ENCODE measurements around the gene CD300LG. TPM values are rescaled to one million over a fixed set of nuclear protein-coding genes. Genes with fewer than 3 reads are reported as not detected.
A peak's percentile ranks its signal among the peaks of the same experiment; 100 is the strongest.
"Not testable (repeated sequence)": the region's sequence is repeated elsewhere in the genome, so short reads cannot be mapped to it uniquely, and the experiment has no call there.

Gene CD300LG
- total and polyA plus RNA-seq, 7 donors: 5.4 to 21.7 (median 10.9) TPM

GRCh38 chr17:43860927-43861622 lies 14.1 kb downstream of the CD300LG start:
- intact Hi-C loops (cut with DNase I): no loop called here
- 18 to 35% (median 22%) methylated on average over 9 of the region's 9 CpGs for WGBS, 3 donors
- TF ChIP-seq CTCF (IDR thresholded peaks at IDR 0.05): no peak
- DNase-seq (peak in 1 of 2 donors; percentile 74), ATAC-seq (peak in 3 of 4 donors; percentile 54 to 82 (median 66))
- Histone ChIP-seq H3K36me3 (ENCODE audit: insufficient read depth in 1 of 2, low read depth in 1 of 2) (no peaks in the 10 kb centered on the region), H3K27ac (peak overlapping the region; percentile 53), H3K4me3 (no peak overlapping the region), H3K27me3 (ENCODE audit: insufficient read depth in 3 of 3, low read length in 2 of 3) (peaks cover 0 to 3% (median 0%) of the 10 kb centered on the region in 3 donors), H3K9me3 (no peaks in the 10 kb centered on the region), H3K4me1 (peaks cover 9% of the 10 kb centered on the region)

- Histone ChIP-seq H3K27me3 (ENCODE audit: insufficient read depth in 3 of 3, low read length in 2 of 3) (no peaks in the 10 kb centered on the region), H3K4me3 (no peak overlapping the region), H3K4me1 (peaks cover 9% of the 10 kb centered on the region), H3K27ac (peak overlapping the region; percentile 53), H3K9me3 (no peaks in the 10 kb centered on the region), H3K36me3 (ENCODE audit: insufficient read depth in 1 of 2, low read depth in 1 of 2) (no peaks in the 10 kb centered on the region)
- WGBS, 3 donors: 64 to 71% (median 67%) methylated on average over 9 of the region's 9 CpGs
- TF ChIP-seq CTCF (IDR thresholded peaks at IDR 0.05): no peak
- intact Hi-C loops (cut with DNase I): no loop called here
- ATAC-seq (no peak), DNase-seq (no peak)
These were observed 15.0 kb downstream of the CD300LG start for GRCh38 chr17:43861960-43862359.

GRCh38 chr17:43864161-43864984 lies 17.4 kb downstream of the CD300LG start:
- Histone ChIP-seq H3K36me3 (ENCODE audit: insufficient read depth in 1 of 2, low read depth in 1 of 2) (no peaks in the 10 kb centered on the region), H3K27ac (no peak overlapping the region), H3K4me3 (no peak overlapping the region), H3K27me3 (ENCODE audit: insufficient read depth in 3 of 3, low read length in 2 of 3) (no peaks in the 10 kb centered on the region), H3K9me3 (no peaks in the 10 kb centered on the region), H3K4me1 (peaks cover 9% of the 10 kb centered on the region)
- intact Hi-C loops (cut with DNase I): no loop called here
- ATAC-seq: no peak
- no peak for DNase-seq
- 65 to 73% (median 70%) methylated on average over 4 of the region's 4 CpGs for WGBS, 3 donors
- TF ChIP-seq CTCF (IDR thresholded peaks at IDR 0.05): no peak

GRCh38 chr17:43868226-43868994 lies 21.4 kb downstream of the CD300LG start:
- ATAC-seq (no peak), DNase-seq (no peak)
- H3K27me3 ChIP-seq (ENCODE audit: insufficient read depth in 3 of 3, low read length in 2 of 3): peaks cover 0 to 8% (median 0%) of the 10 kb centered on the region in 3 donors
- H3K27ac ChIP-seq: no peak overlapping the region
- no peaks in the 10 kb centered on the region for H3K9me3 ChIP-seq
- no peaks in the 10 kb centered on the region for H3K36me3 ChIP-seq (ENCODE audit: insufficient read depth in 1 of 2, low read depth in 1 of 2)
- intact Hi-C loops (cut with DNase I): no loop called here
- TF ChIP-seq CTCF (IDR thresholded peaks at IDR 0.05): no peak
- no peak overlapping the region for H3K4me3 ChIP-seq
- WGBS, 3 donors: 88 to 90% (median 90%) methylated on average over 10 of the region's 10 CpGs
- no peaks in the 10 kb centered on the region for H3K4me1 ChIP-seq

GRCh38 chr17:43869031-43869430 lies 22.1 kb downstream of the CD300LG start:
- 77 to 90% (median 87%) methylated on average over 6 of the region's 6 CpGs for WGBS, 3 donors
- ATAC-seq; H3K36me3 ChIP-seq (ENCODE audit: insufficient read depth in 1 of 2, low read depth in 1 of 2): not testable (repeated sequence)

More at GRCh38 chr17:43869031-43869430, 22.1 kb downstream of the CD300LG start:
- intact Hi-C loops (cut with DNase I); H3K4me1 ChIP-seq; H3K27me3 ChIP-seq (ENCODE audit: insufficient read depth in 3 of 3, low read length in 2 of 3); DNase-seq; H3K9me3 ChIP-seq; H3K4me3 ChIP-seq; H3K27ac ChIP-seq: not testable (repeated sequence)

Data from psoas muscle (tissue), 8 donors.